KOPT-K1 (cell line): Measurements from ENCODE around the gene EIF4EBP2.

Experiments
- H3K27ac ChIP-seq: fragments of 200-600 bp; sonication (generic); 2 replicates; pipeline ENCODE4 v1.5.1; 2016; ENCODE audit warnings: antibody characterized with exemption, mild to moderate bottlenecking, low read depth, low read length; ENCODE audit not compliant: poor library complexity, severe bottlenecking
- H3K36me3 ChIP-seq: fragments of 200-600 bp; sonication (generic); 2 replicates; pipeline ENCODE4 v1.5.1; 2017; ENCODE audit warnings: antibody characterized with exemption, mild to moderate bottlenecking, low read length, moderate library complexity; ENCODE audit not compliant: insufficient read depth
- H3K9me3 ChIP-seq: fragments of 200-600 bp; sonication (generic); 2 replicates; pipeline ENCODE4 v1.5.1; 2017; ENCODE audit warnings: antibody characterized with exemption, low read length, mild to moderate bottlenecking; ENCODE audit not compliant: insufficient read depth, poor library complexity, severe bottlenecking

Gene EIF4EBP2

GRCh38 chr10:70404036-70404786 is at the start of gene EIF4EBP2:
TSS of gene EIF4EBP2 (plus strand) at chr10:70404145. CDS start at chr10:70404402, 257 bp downstream.
- Histone ChIP-seq H3K27ac (peak within 1 kb of the TSS; percentile 79), H3K36me3 (peaks cover 12% of the 10 kb centered on the region; the same call in 1 of the 2 replicates)

GRCh38 chr10:70354556-70354955 is 49.4 kb upstream of the EIF4EBP2 start:
- H3K27ac ChIP-seq = no peak overlapping the region
- no peaks in the 10 kb centered on the region for H3K9me3 ChIP-seq
- H3K36me3 ChIP-seq = no peaks in the 10 kb centered on the region; the same call in 1 of the 2 replicates

More at GRCh38 chr10:70404036-70404786, at the start of gene EIF4EBP2:
- no peaks in the 10 kb centered on the region for H3K9me3 ChIP-seq

GRCh38 chr10:70355051-70356021 is 48.6 kb upstream of the EIF4EBP2 start:
- no peaks in the 10 kb centered on the region; the same call in 1 of the 2 replicates for H3K36me3 ChIP-seq
- H3K27ac ChIP-seq = no peak overlapping the region
- H3K9me3 ChIP-seq = no peaks in the 10 kb centered on the region

GRCh38 chr10:70357565-70357964 is 46.4 kb upstream of the EIF4EBP2 start:
- Histone ChIP-seq H3K36me3 (no peaks in the 10 kb centered on the region; the same call in 1 of the 2 replicates), H3K9me3 (no peaks in the 10 kb centered on the region), H3K27ac (no peak overlapping the region)

GRCh38 chr10:70358446-70358845 is 45.5 kb upstream of the EIF4EBP2 start:
- H3K9me3 ChIP-seq = no peaks in the 10 kb centered on the region
- no peak overlapping the region for H3K27ac ChIP-seq
- no peaks in the 10 kb centered on the region; the same call in 1 of the 2 replicates for H3K36me3 ChIP-seq

GRCh38 chr10:70359017-70359550 is 44.9 kb upstream of the EIF4EBP2 start:
- Histone ChIP-seq H3K27ac (no peak overlapping the region), H3K36me3 (no peaks in the 10 kb centered on the region; the same call in 1 of the 2 replicates), H3K9me3 (no peaks in the 10 kb centered on the region)

GRCh38 chr10:70360215-70360614 is 43.7 kb upstream of the EIF4EBP2 start:
- H3K36me3 ChIP-seq = no peaks in the 10 kb centered on the region; the same call in 1 of the 2 replicates
- no peaks in the 10 kb centered on the region for H3K9me3 ChIP-seq
- H3K27ac ChIP-seq = no peak overlapping the region

GRCh38 chr10:70362328-70362727 is 41.6 kb upstream of the EIF4EBP2 start:
- no peak overlapping the region for H3K27ac ChIP-seq

GRCh38 chr10:70363292-70363691 is 40.7 kb upstream of the EIF4EBP2 start:
- no peaks in the 10 kb centered on the region for H3K36me3 ChIP-seq
- H3K27ac ChIP-seq = no peak overlapping the region
- H3K9me3 ChIP-seq = no peaks in the 10 kb centered on the region

More at GRCh38 chr10:70362328-70362727, 41.6 kb upstream of the EIF4EBP2 start:
- no peaks in the 10 kb centered on the region for H3K9me3 ChIP-seq
- no peaks in the 10 kb centered on the region for H3K36me3 ChIP-seq

GRCh38 chr10:70363971-70364771 is 39.8 kb upstream of the EIF4EBP2 start:
- H3K27ac ChIP-seq = peak overlapping the region; percentile 42
- peaks cover 5% of the 10 kb centered on the region; the same call in 1 of the 2 replicates for H3K36me3 ChIP-seq

GRCh38 chr10:70364772-70365091 is 39.2 kb upstream of the EIF4EBP2 start:
- H3K9me3 ChIP-seq = no peaks in the 10 kb centered on the region
- H3K36me3 ChIP-seq = peaks cover 7% of the 10 kb centered on the region; the same call in 1 of the 2 replicates
- H3K27ac ChIP-seq = no peak overlapping the region

More at GRCh38 chr10:70363971-70364771, 39.8 kb upstream of the EIF4EBP2 start:
- no peaks in the 10 kb centered on the region for H3K9me3 ChIP-seq

GRCh38 chr10:70367195-70367796 is 36.6 kb upstream of the EIF4EBP2 start:
- peaks cover 7% of the 10 kb centered on the region; the same call in 1 of the 2 replicates for H3K36me3 ChIP-seq
- no peak overlapping the region for H3K27ac ChIP-seq
- H3K9me3 ChIP-seq = no peaks in the 10 kb centered on the region

- H3K9me3 ChIP-seq = no peaks in the 10 kb centered on the region
- peaks cover 17% of the 10 kb centered on the region; the same call in 1 of the 2 replicates for H3K36me3 ChIP-seq
- H3K27ac ChIP-seq = no peak overlapping the region
These were observed 35.0 kb upstream of the EIF4EBP2 start for GRCh38 chr10:70368774-70369482.
